Fibroblast of lung (primary cell): ENCODE data around the gene COL24A1.

Experiments used
- EZH2 ChIP-seq: IDR thresholded peaks from 2 replicates; pipeline ENCODE4 v1.5.1; 2012; ENCODE audit warnings: low read length, control low read depth, mild to moderate bottlenecking; ENCODE audit errors: missing control alignments
- TF ChIP-seq, protein P1 (sequence below), 2 donors: IDR thresholded peaks in 1 of 2; conservative IDR thresholded peaks in 1 of 2; 1 replicate in 1 of 2; 2 replicates in 1 of 2; pipeline ENCODE4 v1.5.1; 2011 to 2012; ENCODE audit warnings: low read length in 2 of 2, control low read depth in 1 of 2, inconsistent platforms in 1 of 2, low read depth in 1 of 2, mild to moderate bottlenecking in 1 of 2

GRCh38 chr1:86062453-86062852, 94.1 kb downstream of the COL24A1 start:
- TF ChIP-seq, protein P1, sequence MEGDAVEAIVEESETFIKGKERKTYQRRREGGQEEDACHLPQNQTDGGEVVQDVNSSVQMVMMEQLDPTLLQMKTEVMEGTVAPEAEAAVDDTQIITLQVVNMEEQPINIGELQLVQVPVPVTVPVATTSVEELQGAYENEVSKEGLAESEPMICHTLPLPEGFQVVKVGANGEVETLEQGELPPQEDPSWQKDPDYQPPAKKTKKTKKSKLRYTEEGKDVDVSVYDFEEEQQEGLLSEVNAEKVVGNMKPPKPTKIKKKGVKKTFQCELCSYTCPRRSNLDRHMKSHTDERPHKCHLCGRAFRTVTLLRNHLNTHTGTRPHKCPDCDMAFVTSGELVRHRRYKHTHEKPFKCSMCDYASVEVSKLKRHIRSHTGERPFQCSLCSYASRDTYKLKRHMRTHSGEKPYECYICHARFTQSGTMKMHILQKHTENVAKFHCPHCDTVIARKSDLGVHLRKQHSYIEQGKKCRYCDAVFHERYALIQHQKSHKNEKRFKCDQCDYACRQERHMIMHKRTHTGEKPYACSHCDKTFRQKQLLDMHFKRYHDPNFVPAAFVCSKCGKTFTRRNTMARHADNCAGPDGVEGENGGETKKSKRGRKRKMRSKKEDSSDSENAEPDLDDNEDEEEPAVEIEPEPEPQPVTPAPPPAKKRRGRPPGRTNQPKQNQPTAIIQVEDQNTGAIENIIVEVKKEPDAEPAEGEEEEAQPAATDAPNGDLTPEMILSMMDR (conservative IDR thresholded peaks at IDR 0.05 in 1 of 2, IDR thresholded peaks at IDR 0.05 in 1 of 2; ENCODE audit: low read depth in 1 of 2, low read length in 2 of 2) = no peak
- TF ChIP-seq EZH2 = no peak
